ENCODE measurements around the gene MACIR.
A peak's percentile ranks its signal among the peaks of the same experiment; 100 is the strongest.
"Not testable (repeated sequence)": the region's sequence is repeated elsewhere in the genome, so short reads cannot be mapped to it uniquely, and the experiment has no call there.

The MACIR gene, protein sequence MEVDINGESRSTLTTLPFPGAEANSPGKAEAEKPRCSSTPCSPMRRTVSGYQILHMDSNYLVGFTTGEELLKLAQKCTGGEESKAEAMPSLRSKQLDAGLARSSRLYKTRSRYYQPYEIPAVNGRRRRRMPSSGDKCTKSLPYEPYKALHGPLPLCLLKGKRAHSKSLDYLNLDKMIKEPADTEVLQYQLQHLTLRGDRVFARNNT

DNA sequence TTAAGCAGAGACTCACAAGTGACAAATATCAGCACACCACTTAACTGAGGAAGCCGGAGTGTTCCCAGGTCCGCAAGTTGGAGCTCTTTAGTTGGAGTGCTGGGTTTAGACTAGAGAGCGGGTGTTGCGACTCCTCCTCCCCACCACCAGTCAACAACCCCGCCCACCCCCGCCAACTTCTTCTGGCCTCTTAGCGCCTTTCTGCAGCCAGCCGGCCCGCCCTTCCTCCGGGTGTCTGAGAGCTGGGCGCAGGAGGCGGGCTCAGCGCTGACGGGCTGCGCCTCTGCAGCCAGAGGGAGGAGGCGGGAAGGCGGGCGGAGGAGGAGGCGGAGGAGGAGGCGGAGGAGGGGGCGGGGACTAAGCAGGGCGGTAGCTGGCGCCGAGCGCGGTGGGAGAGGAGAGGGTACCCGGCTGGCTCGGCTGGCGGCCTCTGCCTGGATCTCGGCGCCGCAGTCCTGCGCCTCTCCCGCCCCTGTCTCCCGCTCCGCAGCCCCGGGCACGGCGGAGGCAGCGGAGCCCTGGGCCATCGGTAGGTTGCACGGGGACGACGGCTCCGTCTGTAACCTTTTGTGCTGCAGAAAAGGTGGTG is at the start of gene MACIR:
MACIR (plus strand) TSS at position 396 of the 589 bp plus-strand sequence. CDS start 17,157 bp downstream, outside the sequence.
- DNase-seq (ENCODE audit: low spot score) = peak; percentile 99

DNA sequence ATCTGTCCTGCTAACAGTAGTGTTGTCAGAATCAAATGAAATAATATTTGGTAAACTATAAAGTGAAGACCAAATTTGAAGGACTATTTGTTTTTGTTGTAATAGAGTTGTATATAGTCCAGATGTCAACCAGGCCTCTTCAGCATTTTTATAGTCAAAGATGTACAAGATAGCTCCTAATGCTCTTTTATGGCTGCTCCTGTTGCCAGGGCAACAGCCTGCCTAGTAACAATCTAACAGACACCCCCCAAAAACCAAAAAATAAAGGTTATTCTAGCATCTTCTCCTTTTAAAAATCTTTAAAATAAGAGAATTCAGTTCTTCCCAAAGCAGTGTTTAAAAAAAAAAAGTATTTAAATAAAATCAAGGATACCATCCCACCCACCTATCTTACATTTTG is 49.5 kb upstream of the MACIR start:
- no peak for DNase-seq (ENCODE audit: low spot score)

DNA sequence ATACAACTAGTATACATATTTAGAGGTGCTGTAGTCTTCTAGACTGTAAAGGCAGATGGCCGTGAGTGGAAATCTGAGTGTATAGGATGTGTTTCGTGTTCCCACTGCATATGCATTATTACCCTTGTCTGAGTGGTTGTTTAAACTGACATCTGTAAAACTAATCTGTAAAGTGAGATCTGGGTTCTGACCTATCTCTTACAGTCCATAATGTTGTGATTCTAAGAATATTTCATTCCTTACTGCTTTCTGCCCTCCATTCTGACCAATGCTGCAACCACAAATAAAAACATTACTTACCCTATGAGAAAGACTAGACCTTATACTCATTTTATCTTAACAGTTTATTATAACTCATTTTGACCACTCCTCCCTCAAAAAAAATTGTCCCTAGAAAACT is 47.6 kb upstream of the MACIR start:
- no peak for DNase-seq (ENCODE audit: low spot score)

DNA sequence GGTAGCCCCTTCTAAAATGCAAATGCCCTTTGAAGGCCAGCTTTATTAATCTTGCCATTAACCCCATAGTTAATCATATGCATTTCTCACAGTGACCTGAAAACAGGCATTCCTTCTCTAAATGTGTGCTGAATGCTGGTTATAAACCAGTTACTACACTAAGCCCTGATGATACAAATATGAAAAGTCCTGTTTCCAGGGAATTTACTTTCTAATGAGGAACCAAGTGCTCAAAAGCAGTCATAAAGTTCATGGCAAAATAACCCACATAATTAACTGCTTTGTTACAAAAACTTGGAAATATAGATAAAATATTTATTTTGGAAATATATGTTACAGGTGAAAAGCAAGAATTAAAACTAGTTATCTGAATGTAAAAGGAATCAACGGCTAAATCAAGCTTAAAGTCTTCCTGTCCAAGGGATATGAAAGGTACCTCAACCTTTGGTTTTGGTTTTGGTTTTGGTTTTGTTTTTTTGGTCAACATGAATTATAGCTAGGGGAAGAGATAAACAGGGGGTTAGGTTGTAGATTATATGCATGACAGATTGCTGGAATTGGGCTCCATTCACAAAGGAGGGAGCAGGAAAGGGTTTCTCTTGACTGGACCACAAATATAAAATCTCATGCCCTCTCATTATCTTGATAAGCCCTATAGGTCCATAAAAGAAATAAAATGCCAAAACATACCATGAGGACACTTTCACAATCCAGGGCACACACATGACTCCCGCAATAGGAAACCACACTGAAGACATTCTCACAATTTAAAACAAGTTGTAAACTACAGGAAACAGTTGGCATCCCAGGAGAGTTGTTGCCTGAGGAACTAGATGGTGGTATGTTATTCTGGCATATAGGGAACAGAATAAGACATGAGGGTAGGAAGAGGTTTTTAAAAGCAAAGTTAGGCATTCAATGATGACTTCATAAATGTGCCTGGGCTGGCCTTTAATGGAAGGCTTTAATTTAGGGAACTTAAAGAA is 46.7 kb upstream of the MACIR start:
- no peak for DNase-seq (ENCODE audit: low spot score)

DNA sequence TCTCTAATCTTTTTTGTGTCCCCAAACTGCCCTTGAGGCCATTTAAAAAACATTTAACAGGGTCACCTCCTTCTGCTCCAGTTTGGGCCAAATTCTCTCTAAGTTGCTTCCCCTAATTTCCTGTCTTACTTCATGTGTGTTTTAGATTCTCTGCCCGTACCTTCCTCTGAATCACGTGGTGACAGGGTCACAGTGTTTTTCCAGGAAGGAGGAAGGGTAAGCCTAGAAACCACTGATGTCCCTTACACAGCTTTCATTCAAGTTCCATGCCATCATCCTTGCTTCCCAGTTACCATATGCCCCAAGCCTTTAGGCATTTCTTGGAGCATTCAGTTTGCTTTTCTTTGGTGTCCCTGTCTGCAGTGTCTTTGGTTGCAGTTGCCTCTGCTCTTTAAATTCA is 42.4 kb upstream of the MACIR start:
- DNase-seq (ENCODE audit: low spot score) = peak; percentile 64

DNA sequence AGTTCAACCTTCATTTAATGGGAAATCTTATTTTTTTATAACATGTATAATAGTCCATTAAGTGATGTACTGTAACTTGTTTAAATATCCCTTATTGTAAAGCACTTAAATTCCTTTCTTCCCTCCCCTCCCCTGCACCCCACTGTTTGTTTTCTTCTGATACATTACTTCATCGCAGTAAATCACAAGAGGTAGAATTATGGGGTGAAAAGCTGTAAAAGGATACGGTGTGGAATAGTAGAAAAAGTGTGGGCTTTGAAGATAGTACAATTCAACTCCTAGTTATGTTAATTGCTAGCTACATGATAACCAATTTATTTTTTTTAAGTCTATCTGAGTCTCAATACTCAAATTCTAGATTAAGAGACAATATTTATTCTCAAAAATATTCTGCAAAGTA is 41.9 kb upstream of the MACIR start:
- no peak for DNase-seq (ENCODE audit: low spot score)

DNA sequence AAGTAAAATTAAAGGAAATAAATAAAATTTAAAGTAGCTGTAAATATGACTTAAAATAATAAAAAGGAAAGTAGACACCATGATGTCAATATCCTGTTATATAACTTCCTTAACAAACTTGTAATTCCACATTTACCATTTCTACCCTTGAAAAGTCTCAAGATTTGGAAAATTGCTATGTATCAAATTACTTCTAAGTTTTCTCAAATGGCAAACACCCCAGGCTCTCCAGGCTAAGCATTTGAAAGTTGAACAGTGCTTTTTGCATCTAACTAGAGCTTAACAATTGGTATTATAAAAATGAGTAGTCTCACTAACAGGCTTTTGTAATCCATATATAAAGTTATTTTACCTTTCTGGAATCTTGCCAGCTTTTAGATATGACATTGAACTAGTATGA is 41.5 kb upstream of the MACIR start:
- no peak for DNase-seq (ENCODE audit: low spot score)

DNA sequence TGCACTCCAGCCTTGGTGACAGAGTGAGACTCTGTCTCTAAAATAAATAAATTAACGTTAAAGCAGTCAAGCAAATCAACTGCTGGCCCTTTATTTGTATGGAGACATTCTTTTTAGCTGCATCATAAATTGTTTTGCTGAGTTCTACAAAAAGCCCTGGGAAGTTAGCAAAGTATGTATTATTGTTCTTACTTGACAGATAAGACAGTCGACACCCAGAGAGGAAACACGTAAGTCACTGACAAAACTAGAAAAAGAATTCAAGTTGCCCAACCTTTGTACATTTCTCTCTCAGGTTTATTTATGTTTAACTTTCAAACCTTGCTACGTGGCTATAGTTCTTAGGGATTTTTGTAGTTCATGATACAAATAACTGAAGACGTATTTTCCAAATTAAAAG is 40.4 kb upstream of the MACIR start:
- peak; percentile 86 for DNase-seq (ENCODE audit: low spot score)

DNA sequence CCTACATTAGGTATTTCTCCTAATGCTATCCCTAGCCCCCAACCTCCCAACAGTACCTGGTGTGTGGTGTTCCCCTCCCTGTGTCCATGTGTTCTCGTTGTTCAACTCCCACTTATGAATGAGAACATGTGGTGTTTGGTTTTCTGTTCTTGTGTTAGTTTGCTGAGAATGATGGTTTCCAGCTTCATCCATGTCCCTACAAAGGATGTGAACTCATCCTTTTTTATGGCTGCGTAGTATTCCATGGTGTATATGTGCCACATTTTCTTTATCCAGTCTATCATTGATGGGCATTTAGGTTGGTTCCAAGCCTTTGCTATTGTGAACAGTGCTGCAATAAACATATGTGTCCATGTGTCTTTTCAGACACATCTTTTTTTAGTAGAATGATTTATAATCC is 39.5 kb upstream of the MACIR start:
- DNase-seq (ENCODE audit: low spot score) = not testable (repeated sequence)

DNA sequence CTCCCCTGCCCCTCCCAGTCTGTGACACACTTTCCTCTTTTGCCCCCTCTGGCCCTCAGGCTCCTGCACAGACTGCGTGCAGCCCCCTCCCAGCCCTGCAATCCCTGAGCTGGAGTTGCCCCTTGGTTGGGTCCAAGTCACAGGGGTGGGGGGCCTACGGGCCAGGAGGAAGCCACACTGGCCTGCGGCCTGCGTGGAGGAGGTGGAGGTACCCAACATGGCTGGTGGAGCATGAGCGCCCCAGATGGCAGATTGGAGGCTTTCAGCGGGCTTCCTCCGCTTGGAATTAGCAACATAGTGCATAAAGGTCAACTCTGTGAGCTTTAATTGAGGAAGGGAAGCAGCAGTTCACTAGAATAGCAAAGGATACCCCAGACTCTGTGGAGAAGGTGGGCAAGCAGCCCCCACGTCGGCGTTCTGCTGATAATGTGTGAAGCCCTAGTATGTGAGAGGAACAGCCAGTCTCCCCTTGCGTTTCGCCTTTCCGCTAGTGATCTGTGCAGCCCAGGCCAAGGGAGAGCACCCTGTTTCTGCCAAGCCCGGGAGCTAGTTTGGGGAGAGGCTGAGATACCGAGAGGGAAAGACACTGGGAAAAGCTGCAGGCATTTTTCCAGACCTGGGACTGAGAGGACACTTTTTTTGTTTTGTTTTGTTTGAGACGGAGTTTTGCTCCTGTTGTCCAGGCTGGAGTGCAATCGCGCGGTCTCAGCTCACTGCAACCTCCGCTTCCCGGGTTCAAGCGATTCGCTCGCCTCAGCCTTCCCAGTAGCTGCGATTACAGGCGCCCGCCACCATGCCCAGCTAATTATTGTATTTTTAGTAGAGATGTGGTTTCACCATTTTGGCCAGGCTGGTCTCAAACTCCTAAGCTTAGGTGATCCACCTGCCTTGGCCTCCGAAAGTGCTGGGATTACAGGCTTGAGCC is 35.3 kb upstream of the MACIR start:
- DNase-seq (ENCODE audit: low spot score) = no peak

DNA sequence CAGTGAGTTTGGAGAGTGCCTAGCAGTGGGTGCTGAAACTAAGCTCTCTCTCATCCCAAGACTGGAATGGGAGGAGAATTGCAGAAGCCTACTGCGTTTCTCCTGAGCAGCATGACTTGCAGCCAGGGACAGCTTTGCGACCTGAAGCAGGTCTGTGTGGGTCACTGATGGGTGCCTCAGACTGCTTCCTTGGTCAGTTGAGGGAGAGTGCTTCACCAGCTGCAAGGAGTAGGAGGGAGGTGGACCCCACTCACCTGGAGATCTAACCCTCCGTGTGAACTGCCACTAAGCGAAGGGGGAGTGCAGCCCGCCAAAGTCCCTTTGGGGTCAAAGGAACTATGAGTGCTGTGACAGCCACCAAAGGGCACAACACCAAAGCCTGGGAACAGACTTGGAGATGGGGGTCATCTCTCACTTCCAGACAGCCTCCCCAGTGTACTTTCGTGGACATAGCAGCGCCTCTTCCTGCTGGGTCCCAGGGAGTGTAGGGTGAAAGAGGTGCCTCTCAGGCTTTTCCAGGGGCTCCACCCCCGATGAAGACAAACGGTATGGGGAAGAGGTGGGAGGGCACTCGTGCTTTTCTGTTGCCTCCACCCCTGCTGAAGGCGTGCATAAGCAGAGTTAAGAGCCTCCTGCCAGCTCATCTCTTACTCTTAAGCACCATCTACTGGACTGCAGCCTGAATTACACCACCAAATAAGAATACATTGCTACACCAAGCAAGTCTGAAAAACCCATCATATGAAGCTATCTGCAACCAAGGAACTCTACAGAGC is 34.3 kb upstream of the MACIR start:
- peak; percentile 78 for DNase-seq (ENCODE audit: low spot score)

DNA sequence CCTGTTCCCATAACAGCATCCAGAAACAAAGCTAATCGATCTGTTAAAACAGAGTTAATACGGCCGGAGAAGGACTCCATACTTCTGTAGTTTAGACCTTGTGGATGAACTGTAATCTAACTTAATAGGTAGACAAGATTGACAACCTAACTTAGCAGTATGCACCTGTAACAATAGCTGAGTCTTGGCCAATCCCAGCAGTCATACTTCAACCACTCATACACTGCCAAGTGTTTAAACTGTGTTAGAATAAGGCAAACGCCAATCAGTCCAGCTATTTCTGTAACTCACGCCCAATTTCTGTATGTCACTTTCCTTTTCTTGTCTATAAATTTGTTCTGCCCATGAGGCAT is 33.7 kb upstream of the MACIR start:
- DNase-seq (ENCODE audit: low spot score) = no peak

DNA sequence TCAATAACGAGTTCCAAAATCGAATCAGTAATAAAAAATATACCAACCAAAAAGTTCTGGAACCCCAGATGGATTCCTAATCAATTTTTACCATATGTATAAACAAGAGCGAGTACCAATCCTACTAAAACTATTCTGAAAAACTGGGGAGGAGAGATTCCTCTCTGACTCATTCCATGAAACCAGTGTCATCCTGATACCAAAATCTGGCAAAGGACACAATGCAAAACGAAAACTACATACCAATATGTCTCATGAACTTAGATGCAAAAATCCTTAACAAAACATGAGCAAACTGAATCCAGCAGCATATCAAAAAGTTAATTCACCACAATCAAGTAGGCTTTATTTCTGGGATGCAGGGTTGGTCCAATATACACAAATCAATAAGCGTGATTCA is 30.5 kb upstream of the MACIR start:
- no peak for DNase-seq (ENCODE audit: low spot score)

DNA sequence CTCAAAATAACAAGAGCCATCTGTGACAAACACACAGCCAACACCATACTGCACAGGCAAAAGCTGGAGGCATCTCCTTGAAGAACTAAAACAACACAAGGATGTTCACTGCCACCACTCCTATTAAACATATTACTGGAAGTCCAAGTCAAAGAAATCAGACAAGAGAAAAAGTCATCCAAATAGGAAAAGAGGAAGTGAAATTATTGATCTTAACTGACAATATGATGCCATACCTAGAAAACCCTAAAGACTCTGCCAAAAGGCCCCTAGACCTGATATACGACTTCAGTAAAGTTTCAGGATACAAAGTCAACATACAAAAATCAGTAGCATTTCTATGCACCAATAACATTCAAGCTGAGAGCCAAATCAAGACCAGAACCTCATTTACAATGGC is 30.0 kb upstream of the MACIR start:
- no peak for DNase-seq (ENCODE audit: low spot score)

DNA sequence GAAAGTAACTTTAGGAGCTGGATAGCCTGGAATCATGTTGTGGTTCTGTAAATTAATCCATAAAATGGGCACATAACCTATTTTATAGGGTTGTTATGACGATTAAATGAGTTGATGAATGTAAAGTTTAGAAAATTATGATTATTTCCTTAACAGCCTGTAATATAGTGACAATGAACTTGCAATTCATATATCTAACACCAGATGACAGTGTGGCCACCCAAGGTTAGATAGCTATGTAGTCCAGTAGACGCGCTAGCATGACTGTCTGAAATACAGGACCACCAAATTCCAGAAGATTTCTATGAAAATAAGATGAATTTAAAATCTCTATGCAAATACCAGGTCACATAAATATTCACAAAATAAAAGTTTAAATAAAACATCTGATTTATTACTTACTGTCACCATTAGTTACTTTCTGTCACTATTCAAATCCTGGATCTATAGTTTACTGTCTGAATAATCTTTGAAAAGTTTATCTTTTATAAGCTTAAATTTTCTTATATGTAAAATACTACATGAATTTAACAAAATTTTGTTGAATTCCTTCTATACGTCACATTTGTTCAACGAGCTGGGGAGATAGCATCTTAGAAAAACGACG is 26.1 kb upstream of the MACIR start:
- DNase-seq (ENCODE audit: low spot score) = peak; percentile 56

DNA sequence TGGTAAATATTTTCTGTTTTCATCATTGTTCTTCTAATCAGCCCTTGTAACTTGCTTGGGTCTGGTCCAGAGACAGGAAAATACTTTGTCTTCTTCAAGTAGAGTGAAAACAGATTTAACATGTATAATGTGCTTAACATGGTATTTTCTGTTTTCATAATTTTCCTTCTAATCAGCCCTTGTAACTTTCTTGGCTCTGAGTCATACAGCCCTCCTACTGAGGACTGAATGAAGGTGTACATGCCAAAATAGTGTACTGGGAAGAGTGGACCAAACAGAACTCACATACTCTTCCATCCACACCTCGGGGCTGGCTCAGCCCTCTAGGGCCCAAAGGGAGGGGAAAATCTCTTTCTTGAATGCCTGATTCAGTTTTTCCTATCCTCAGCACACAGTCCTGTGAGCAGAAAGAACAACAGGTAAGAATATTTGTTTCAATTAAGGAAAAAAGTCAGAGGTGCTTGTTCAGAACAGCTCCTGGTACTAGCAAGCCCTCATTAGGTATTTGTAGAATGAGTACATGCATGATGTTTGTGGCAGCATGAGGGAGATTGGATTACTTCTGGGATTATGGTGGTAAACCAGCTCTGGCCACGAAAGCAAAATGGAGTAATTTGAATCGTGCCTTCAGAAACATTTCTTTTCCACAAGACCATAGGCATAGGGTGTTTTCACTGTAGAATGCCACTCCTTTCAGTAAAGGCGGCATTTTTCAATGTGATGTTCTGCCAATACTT is 24.2 kb upstream of the MACIR start:
- DNase-seq (ENCODE audit: low spot score) = peak; percentile 11

DNA sequence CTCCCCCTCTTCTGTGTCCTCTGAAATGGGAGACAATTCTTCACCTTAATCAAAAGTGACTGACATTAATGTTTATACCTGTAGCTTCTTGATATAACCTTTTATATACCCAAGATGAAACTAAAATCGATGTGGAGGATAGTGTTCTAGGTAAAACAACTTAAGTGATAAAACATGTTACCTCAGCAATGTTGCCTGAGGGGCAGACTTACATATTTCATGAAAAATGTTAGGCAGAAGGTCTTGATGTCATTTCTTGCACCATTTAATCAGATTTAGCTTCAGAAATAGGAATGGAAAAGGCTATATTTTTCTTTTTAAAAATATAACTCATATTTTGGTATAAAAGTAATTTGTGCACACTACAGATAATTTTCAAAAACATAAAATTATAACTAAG is 22.7 kb upstream of the MACIR start:
- no peak for DNase-seq (ENCODE audit: low spot score)

DNA sequence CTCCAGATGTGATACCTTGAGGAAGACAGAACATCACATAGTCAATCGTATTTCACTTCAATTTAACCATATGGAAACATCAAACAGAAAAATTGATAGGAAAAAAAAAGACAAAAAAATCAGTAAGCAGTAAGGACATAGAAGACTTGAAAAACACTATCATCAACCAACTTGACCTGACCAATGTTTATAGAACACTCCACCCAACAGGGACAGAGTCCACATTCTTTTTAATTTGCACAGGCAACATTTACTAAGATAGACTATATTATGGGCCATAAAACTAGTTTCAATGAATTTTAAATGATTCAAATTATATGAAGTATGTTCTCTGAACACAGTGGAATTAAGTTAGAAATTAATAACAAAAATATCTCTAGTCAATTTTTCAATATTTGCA is 20.8 kb upstream of the MACIR start:
- DNase-seq (ENCODE audit: low spot score) = no peak

DNA sequence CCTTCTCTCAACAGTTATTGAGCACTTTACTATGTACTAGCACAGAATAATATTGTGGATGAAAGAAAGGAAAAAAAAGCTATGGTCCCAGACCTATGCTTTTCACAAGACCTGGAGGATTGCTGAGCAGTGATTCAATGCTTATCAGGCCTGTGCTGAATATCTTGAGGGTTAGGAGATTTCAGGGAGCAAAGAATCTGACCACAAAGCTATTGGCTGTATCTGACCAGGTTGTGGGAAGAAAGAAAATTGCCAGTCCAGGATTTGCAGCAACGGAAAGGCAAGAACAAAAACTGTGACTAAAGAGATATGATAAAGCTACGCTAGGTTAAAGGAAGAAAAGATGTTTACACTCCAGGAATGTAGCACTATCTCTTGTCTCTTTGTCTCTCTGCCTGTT is 14.9 kb upstream of the MACIR start:
- DNase-seq (ENCODE audit: low spot score) = no peak

DNA sequence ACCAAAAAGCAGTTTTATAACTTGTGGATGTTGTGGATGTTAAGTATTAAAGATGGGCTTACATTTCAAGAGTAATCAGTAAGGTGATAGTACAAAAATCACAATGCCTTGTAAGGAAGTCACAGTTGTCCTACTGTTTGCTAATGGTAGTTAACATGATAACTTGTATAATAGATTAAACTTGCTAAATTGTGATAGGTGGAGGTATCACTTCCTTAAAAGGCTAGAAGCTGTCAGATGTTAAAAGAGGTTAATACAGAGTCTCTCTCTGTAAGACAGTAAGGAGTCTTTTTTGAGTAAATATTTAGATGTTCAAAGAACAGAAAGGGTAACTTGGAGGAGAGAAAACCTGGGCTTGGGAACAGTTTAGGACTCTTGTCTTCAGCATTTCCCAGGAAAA is 14.2 kb upstream of the MACIR start:
- DNase-seq (ENCODE audit: low spot score) = no peak

All from kidney tubule cell (primary cell).